Peyer's patch (tissue), 4 donors: ENCODE data around the gene OSBPL7.

Experiments
- CTCF ChIP-seq, 6 experiments: fragments of 450-650 bp in 4 of 6; fragments of 200-600 bp in 2 of 6; sonication (generic) in 1 of 6; IDR thresholded peaks; one replicate each; pipeline ENCODE4 v1.5.1; 2017 to 2019; ENCODE audit warnings: antibody characterized with exemption in 6 of 6, mild to moderate bottlenecking in 3 of 6, moderate library complexity in 1 of 6
- POLR2A ChIP-seq, 2 donors: fragments of 450-650 bp; IDR thresholded peaks; one replicate each; pipeline ENCODE4 v1.5.1; 2017; ENCODE audit warnings: antibody characterized with exemption in 2 of 2, mild to moderate bottlenecking in 2 of 2, moderate library complexity in 2 of 2

GRCh38 chr17:47831003-47831933 is 9.7 kb upstream of the OSBPL7 start, which contains the start of the genes LRRC46 and MRPL10:
- TF ChIP-seq CTCF (IDR thresholded peaks at IDR 0.05) (peak in 3 of 6 experiments; percentile 35 to 42 (median 38)), POLR2A (IDR thresholded peaks at IDR 0.05) (peak; percentile 86 to 89)
